MM.1S (cell line): ENCODE data around the gene UTP11.

ENCODE experiments used
- DNase-seq: peaks from one replicate; pipeline ENCODE4 v3.0.0-alpha.2; 2015
- H2AFZ ChIP-seq: fragments of 300-600 bp; sonication (generic); 2 replicates; pipeline ENCODE4 v1.6.0; 2016; ENCODE audit warnings: antibody characterized with exemption, low read length
- H3F3A ChIP-seq: fragments of 300-600 bp; sonication (generic); 2 replicates; pipeline ENCODE4 v1.6.1; 2016; ENCODE audit warnings: mild to moderate bottlenecking, antibody characterized with exemption, low read length, moderate library complexity, mixed read lengths; ENCODE audit not compliant: insufficient read depth
- H3K27ac ChIP-seq: fragments of 300-600 bp; sonication (generic); 2 replicates; pipeline ENCODE4 v1.5.1; 2016; ENCODE audit warnings: mild to moderate bottlenecking, low read length
- H3K27me3 ChIP-seq: fragments of 300-600 bp; sonication (generic); replicated peaks from 2 replicates; pipeline ENCODE4 v1.6.0; 2016; ENCODE audit warnings: low read length; ENCODE audit not compliant: insufficient read depth
- H3K36me3 ChIP-seq: fragments of 300-600 bp; sonication (generic); replicated peaks from 2 replicates; pipeline ENCODE4 v1.6.1; 2016; ENCODE audit warnings: mild to moderate bottlenecking, low read length, mixed read lengths; ENCODE audit not compliant: insufficient read depth
- H3K4me1 ChIP-seq: fragments of 300-600 bp; sonication (generic); 2 replicates; pipeline ENCODE4 v1.6.1; 2016; ENCODE audit warnings: low read length, mixed read lengths
- H3K4me2 ChIP-seq: fragments of 300-600 bp; sonication (generic); 2 replicates; pipeline ENCODE4 v1.6.0; 2016; ENCODE audit warnings: low read depth, low read length
- H3K4me3 ChIP-seq: fragments of 300-600 bp; sonication (generic); 2 replicates; pipeline ENCODE4 v1.5.1; 2016; ENCODE audit warnings: low read length, mixed read lengths
- H3K79me2 ChIP-seq: fragments of 300-600 bp; sonication (generic); 2 replicates; pipeline ENCODE4 v1.6.1; 2016; ENCODE audit warnings: mixed run types, low read length, mixed read lengths
- H3K9ac ChIP-seq: fragments of 300-600 bp; sonication (generic); 2 replicates; pipeline ENCODE4 v1.6.1; 2016; ENCODE audit warnings: low read length, mixed read lengths
- H3K9me2 ChIP-seq: fragments of 300-600 bp; sonication (generic); replicated peaks from 2 replicates; pipeline ENCODE4 v1.6.1; 2016; ENCODE audit warnings: mild to moderate bottlenecking, low read length, mixed read lengths; ENCODE audit not compliant: insufficient read depth
- H3K9me3 ChIP-seq: fragments of 300-600 bp; sonication (generic); replicated peaks from 2 replicates; pipeline ENCODE4 v1.6.1; 2016; ENCODE audit warnings: mild to moderate bottlenecking, low read length, mixed read lengths; ENCODE audit not compliant: insufficient read depth
- H4K20me1 ChIP-seq: fragments of 300-600 bp; sonication (generic); 2 replicates; pipeline ENCODE4 v1.6.1; 2016; ENCODE audit warnings: mild to moderate bottlenecking, low read length, moderate library complexity, mixed read lengths; ENCODE audit not compliant: insufficient read depth
- EZH2 ChIP-seq: fragments of 300-600 bp; sonication (generic); optimal IDR thresholded peaks from 2 replicates; pipeline ENCODE3; 2017; ENCODE audit warnings: low read depth, mild to moderate bottlenecking, antibody characterized with exemption, low read length, mixed read lengths
- EZH2phosphoT487 ChIP-seq: fragments of 300-600 bp; sonication (generic); IDR thresholded peaks from 2 replicates; pipeline ENCODE4 v1.6.1; 2018; ENCODE audit warnings: antibody characterized with exemption, low read length
- TF ChIP-seq, protein P1 (sequence below): fragments of 300-600 bp; sonication (generic); IDR thresholded peaks from 2 replicates; pipeline ENCODE4 v1.5.1; 2016; ENCODE audit warnings: antibody characterized with exemption, low read length, mixed read lengths

Gene UTP11

DNA sequence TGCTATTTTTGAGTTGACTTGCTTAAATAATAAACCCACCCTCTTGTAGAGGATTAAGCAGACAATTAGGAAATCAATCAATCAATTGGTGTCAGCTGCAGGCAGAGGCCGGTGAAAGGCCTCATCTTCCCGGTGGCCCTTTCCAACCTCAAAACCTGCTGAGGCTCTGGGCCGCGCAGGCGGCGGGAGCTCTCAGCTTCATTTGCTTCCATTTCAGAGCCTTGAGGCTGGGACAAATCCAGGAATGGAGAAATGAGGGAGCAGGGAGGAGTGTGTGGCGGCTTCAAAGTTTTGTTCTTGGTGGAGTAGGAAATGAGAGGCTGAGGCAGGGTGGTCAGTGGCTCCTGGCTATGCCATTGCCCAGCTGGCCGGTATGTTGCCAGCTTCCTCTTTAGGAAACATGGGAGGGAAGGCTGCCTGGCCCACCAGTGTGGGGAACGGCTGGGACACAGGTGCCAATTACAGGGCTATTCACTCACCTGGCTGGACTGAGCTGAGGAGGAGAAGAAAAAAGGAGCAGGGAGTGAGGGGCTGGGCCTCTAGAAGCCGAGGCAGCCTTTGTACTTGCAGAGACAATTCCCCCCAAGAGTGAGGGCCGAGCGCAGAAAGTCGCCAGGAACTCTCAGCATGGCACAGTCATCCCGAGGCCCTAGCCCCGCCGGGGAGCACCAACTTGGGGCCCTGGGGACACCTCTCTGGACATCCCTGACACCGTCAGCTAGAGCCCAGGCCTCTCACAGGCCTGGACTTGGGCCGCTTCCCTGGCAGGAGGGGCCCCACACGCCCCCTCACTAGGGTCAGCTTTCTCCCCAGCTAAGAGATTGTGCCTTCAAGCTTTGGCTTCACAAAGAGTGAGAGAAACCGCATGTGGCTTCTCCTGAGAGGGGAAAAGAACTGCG is 29.7 kb downstream of the UTP11 start:
- no peaks in the 10 kb centered on the region for H3K79me2 ChIP-seq
- H2AFZ ChIP-seq: no peak overlapping the region
- peaks cover 32% of the 10 kb centered on the region for H3K27me3 ChIP-seq
- no peak overlapping the region for H3K4me2 ChIP-seq
- DNase-seq: no peak
- no peaks in the 10 kb centered on the region for H3K9me3 ChIP-seq
- no peaks in the 10 kb centered on the region for H3K36me3 ChIP-seq
- H3K4me1 ChIP-seq: no peaks in the 10 kb centered on the region
- H3F3A ChIP-seq: no peaks in the 10 kb centered on the region
- no peaks in the 10 kb centered on the region for H3K9me2 ChIP-seq
- no peak overlapping the region for H3K9ac ChIP-seq
- TF ChIP-seq EZH2phosphoT487: no peak
- TF ChIP-seq, protein P1, sequence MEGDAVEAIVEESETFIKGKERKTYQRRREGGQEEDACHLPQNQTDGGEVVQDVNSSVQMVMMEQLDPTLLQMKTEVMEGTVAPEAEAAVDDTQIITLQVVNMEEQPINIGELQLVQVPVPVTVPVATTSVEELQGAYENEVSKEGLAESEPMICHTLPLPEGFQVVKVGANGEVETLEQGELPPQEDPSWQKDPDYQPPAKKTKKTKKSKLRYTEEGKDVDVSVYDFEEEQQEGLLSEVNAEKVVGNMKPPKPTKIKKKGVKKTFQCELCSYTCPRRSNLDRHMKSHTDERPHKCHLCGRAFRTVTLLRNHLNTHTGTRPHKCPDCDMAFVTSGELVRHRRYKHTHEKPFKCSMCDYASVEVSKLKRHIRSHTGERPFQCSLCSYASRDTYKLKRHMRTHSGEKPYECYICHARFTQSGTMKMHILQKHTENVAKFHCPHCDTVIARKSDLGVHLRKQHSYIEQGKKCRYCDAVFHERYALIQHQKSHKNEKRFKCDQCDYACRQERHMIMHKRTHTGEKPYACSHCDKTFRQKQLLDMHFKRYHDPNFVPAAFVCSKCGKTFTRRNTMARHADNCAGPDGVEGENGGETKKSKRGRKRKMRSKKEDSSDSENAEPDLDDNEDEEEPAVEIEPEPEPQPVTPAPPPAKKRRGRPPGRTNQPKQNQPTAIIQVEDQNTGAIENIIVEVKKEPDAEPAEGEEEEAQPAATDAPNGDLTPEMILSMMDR: no peak
- no peak for TF ChIP-seq EZH2
- H3K4me3 ChIP-seq: no peak overlapping the region
- no peaks in the 10 kb centered on the region for H4K20me1 ChIP-seq
- no peak overlapping the region for H3K27ac ChIP-seq

DNA sequence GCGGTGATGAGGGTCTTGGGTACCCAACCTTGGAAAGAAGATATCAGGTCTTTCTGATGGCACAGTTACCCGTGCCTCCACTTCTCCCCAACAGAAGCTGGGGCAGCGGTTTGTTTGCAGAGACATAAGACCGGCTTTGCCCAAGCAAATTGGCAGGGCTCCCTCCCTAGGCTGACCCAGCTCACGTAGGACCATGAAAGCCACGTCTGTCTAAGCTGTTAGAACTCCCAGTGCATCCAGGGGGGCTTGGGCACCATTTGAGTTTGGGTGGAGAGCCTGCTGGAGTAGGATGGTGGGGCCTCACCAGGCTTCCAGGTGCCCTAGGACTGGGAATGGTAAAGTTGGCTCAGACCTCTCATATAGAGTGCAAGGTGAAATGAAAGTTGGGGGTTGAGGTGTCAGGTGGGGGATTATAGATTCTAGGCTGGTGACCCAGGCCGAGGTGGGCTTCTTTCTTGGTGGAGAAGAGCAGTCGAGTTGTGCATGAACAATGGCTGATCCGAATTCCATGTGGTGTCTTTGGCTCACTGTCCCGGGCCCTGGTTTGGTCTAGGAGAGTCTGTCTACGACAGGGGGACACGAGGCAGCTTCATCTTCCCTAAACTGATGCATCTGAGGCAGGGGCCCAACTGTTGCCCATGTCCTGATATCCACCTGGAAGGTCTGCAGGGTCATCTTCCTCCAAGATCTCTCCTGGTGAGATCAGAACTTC is 30.7 kb downstream of the UTP11 start:
- Histone ChIP-seq H3K79me2 (no peaks in the 10 kb centered on the region), H3K9me2 (no peaks in the 10 kb centered on the region), H3K27me3 (peaks cover 38% of the 10 kb centered on the region), H3K4me1 (no peaks in the 10 kb centered on the region), H3K9ac (no peak overlapping the region), H3K4me3 (no peak overlapping the region), H3K4me2 (no peak overlapping the region), H2AFZ (no peak overlapping the region), H3K36me3 (no peaks in the 10 kb centered on the region), H3K27ac (no peak overlapping the region), H4K20me1 (no peaks in the 10 kb centered on the region), H3K9me3 (no peaks in the 10 kb centered on the region), H3F3A (no peaks in the 10 kb centered on the region)
- TF ChIP-seq EZH2phosphoT487: no peak
- TF ChIP-seq EZH2: no peak
- TF ChIP-seq, protein P1: no peak
- no peak for DNase-seq

DNA sequence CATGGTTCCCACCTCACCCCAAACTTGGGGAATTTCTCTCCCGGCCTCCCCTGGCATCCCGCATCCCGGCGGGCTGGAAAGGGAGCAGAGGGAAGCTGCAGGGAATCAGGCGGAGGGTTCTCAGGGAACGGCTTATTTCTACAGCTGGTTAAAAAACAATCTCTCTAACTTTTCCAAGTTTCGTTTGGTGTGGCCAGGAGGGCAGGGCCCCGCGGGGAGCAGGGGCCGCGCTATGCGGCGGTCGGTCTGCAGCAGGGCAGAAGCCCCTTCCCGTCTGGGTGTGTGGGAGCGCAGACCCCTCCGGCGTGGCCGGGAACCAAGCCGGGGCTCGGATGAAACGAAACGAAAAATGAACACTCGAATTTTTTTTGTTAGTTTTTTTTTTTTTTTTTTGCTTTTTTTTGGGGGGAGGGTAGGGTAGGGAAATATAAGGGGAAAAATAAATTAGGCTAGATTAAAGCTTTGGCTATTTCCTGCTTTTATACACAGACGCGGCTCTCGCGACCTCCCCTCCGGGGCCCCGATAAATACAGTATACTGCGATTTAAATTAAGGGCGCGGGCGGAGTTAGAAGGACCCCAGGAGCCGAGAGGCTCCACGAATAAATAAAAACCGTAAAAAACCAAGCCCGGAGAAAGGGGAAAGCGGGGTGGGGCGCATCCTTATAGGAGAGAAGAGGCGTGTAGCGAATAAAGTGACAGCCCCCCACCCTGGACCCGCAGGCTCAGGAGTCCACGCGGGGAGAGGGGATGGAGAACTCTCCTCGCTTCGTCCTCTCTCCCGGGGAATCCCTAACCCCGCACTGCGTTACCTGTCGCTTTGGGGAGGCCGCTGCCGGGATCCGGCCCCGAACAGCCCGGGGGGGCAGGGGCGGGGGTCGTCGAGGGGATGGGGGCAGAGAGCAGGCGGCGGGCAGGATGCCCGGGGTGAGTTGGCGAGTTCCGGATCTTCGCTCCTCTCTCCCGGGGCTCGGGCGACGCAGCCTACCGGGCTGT is 32.0 kb downstream of the UTP11 start:
- Histone ChIP-seq H2AFZ (no peak overlapping the region; the same call in 1 of the 2 replicates), H3K4me3 (peak overlapping the region; percentile 50), H3K9ac (no peak overlapping the region), H3K27ac (no peak overlapping the region), H3K9me2 (no peaks in the 10 kb centered on the region), H3K79me2 (no peaks in the 10 kb centered on the region), H4K20me1 (no peaks in the 10 kb centered on the region), H3K4me2 (peak overlapping the region; percentile 78), H3K27me3 (peaks cover 38% of the 10 kb centered on the region), H3K9me3 (no peaks in the 10 kb centered on the region), H3F3A (no peaks in the 10 kb centered on the region), H3K36me3 (no peaks in the 10 kb centered on the region), H3K4me1 (no peaks in the 10 kb centered on the region)
- TF ChIP-seq EZH2phosphoT487: peak; percentile 83
- peak; percentile 90 for TF ChIP-seq EZH2
- TF ChIP-seq, protein P1: no peak
- DNase-seq: no peak
